ENCODE measurements around the gene HEMGN. TPM values are rescaled to one million over a fixed set of nuclear protein-coding genes. Genes with fewer than 3 reads are reported as not detected.

HEMGN gene
- total and polyA plus RNA-seq, 2 donors (not counting 1 experiment from before 2014, with no cell fraction given) = 0.06 TPM; not detected in 1

DNA sequence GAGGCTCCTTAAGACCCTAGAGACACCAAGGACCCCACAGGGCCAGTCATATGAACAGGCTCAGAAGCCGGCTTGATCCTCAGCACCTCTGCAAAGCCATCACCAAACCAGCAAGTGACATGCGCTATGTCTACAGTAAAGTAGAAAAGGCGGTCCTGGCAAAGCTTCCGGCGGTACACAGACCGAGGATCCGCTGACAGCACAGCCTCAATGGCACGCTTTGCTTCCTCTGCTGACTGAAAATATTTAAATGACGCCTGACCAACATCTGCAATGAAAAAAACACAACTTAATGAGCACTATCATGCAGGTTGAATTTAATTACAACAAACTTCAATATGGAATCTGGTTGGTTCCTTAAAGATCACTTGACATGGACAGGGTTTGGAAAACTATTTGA is 33.2 kb downstream of the HEMGN start:
- peaks cover 7% of the 10 kb centered on the region for H4K20me1 ChIP-seq (ENCODE audit: control insufficient read depth, insufficient read depth, low read length, poor library complexity, severe bottlenecking)
- DNase-seq (no peak), ATAC-seq (ENCODE audit: low read depth) (no peak)
- no peak overlapping the region for H3K9ac ChIP-seq (ENCODE audit: low read length)
- peaks cover 59% of the 10 kb centered on the region for H3K79me2 ChIP-seq (ENCODE audit: control insufficient read depth, insufficient read depth, low read length)
- Mint-ChIP-seq H3K27ac (peak overlapping the region; percentile 60), H3K4me1 (peaks cover 41% of the 10 kb centered on the region), H3K4me3 (no peak overlapping the region), H3K9me3 (ENCODE audit: insufficient read depth) (no peaks in the 10 kb centered on the region), H3K27me3 (no peaks in the 10 kb centered on the region)
- peaks cover 0 to 43% of the 10 kb centered on the region in 2 experiments for H3K36me3 ChIP-seq (replicated peaks in 1 of 2; ENCODE audit: control extremely low read depth in 1 of 2, control insufficient read depth in 1 of 2, extremely low read depth in 1 of 2, insufficient read depth in 2 of 2, low read length in 1 of 2)
- no peak overlapping the region for H3K4me2 ChIP-seq (replicated peaks; ENCODE audit: low read depth, low read length, poor library complexity, severe bottlenecking)
- H3K27ac ChIP-seq (ENCODE audit: low read length in 2 of 2) = no peak overlapping the region
- TF ChIP-seq CTCF (IDR thresholded peaks at IDR 0.05) (no peak), EZH2 (IDR thresholded peaks at IDR 0.05; ENCODE audit: borderline replicate concordance, insufficient read depth, low read depth, low read length, poor library complexity, severe bottlenecking) (no peak)
- ChIA-PET CTCF (interaction anchor here (0.6 to 4.1 kb wide), 2 partner anchors 16 to 166 kb away, joined by 3 to 24 read pairs; partner anchors contain the start of gene TRMO), POLR2A (no interaction called here)
- H3K4me3 ChIP-seq (ENCODE audit: control extremely low read depth in 1 of 5, extremely low read depth in 1 of 5, insufficient read depth in 1 of 5, low read depth in 2 of 5, low read length in 4 of 5) = no peak overlapping the region
- peaks cover 20 to 32% of the 10 kb centered on the region in 2 donors for H3K4me1 ChIP-seq (ENCODE audit: control insufficient read depth in 2 of 2, insufficient read depth in 2 of 2, low read length in 2 of 2)
- no peak overlapping the region for H2AFZ ChIP-seq (ENCODE audit: insufficient read depth, low read depth, low read length, poor library complexity, severe bottlenecking)
- WGBS (ENCODE audit: insufficient coverage) = 95% methylated on average over 8 of the region's 9 CpGs
- no peaks in the 10 kb centered on the region for H3K27me3 ChIP-seq (replicated peaks in 1 of 4; ENCODE audit: control extremely low read depth in 1 of 4, control insufficient read depth in 3 of 4, insufficient read depth in 4 of 4, low read length in 3 of 4)
- no peaks in the 10 kb centered on the region for H3K9me3 ChIP-seq (ENCODE audit: control extremely low read depth in 1 of 3, control insufficient read depth in 2 of 3, insufficient read depth in 1 of 3, low read length in 2 of 3)
- intact Hi-C loops (cut with micrococcal nuclease) = loop anchor here (5.0 kb wide), 1 partner anchor 207 kb away; the partner anchor contains the start of gene XPA

DNA sequence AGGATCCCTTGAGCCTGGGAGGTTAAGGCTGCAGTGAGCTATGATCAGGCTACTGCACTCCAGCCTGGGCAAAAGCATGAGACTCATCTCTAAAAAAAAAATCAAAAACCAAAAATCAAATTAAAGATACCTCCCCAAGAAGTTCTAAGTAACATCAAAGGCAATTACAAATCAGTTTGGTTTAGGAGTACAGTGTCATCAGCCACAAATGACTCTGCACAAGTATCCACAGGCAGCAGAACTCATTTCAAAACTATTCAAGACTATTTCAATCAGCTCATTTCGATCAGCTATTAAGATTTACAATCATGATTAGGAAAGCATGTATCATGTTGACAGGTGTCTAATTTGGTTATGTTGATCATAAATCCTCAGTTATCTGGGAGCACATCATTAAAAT is 34.8 kb downstream of the HEMGN start:
- intact Hi-C loops (cut with micrococcal nuclease) = loop anchor here (5.0 kb wide), 1 partner anchor 206 kb away; the partner anchor contains the start of gene XPA
- Mint-ChIP-seq H3K4me3 (no peak overlapping the region), H3K4me1 (peaks cover 34% of the 10 kb centered on the region)

More for the DNA sequence above, 34.8 kb downstream of the HEMGN start:
- ATAC-seq (ENCODE audit: low read depth) (no peak), DNase-seq (no peak)
- H3K27ac Mint-ChIP-seq = no peak overlapping the region
- Histone ChIP-seq H3K36me3 (replicated peaks in 1 of 2; ENCODE audit: control extremely low read depth in 1 of 2, control insufficient read depth in 1 of 2, extremely low read depth in 1 of 2, insufficient read depth in 2 of 2, low read length in 1 of 2) (peaks cover 0 to 30% of the 10 kb centered on the region in 2 experiments), H3K4me1 (ENCODE audit: control insufficient read depth in 2 of 2, insufficient read depth in 2 of 2, low read length in 2 of 2) (peaks cover 20 to 28% of the 10 kb centered on the region in 2 donors), H2AFZ (ENCODE audit: insufficient read depth, low read depth, low read length, poor library complexity, severe bottlenecking) (no peak overlapping the region), H4K20me1 (ENCODE audit: control insufficient read depth, insufficient read depth, low read length, poor library complexity, severe bottlenecking) (peaks cover 7% of the 10 kb centered on the region), H3K9ac (ENCODE audit: low read length) (no peak overlapping the region), H3K79me2 (ENCODE audit: control insufficient read depth, insufficient read depth, low read length) (peaks cover 62% of the 10 kb centered on the region), H3K4me2 (replicated peaks; ENCODE audit: low read depth, low read length, poor library complexity, severe bottlenecking) (no peak overlapping the region), H3K27ac (ENCODE audit: low read length in 2 of 2) (no peak overlapping the region), H3K9me3 (ENCODE audit: control extremely low read depth in 1 of 3, control insufficient read depth in 2 of 3, insufficient read depth in 1 of 3, low read length in 2 of 3) (no peaks in the 10 kb centered on the region), H3K4me3 (ENCODE audit: control extremely low read depth in 1 of 5, extremely low read depth in 1 of 5, insufficient read depth in 1 of 5, low read depth in 2 of 5, low read length in 4 of 5) (no peak overlapping the region), H3K27me3 (replicated peaks in 1 of 4; ENCODE audit: control extremely low read depth in 1 of 4, control insufficient read depth in 3 of 4, insufficient read depth in 4 of 4, low read length in 3 of 4) (no peaks in the 10 kb centered on the region)
- no CpG with 5 or more reads among the region's 1 CpG for WGBS (ENCODE audit: insufficient coverage)
- no peaks in the 10 kb centered on the region for H3K27me3 Mint-ChIP-seq
- CTCF ChIA-PET = interaction anchor here (0.6 to 4.8 kb wide), 4 partner anchors 12 to 1340 kb away, joined by 3 to 28 read pairs (median 14); partner anchors contain the start of gene TRMO
- POLR2A ChIA-PET = no interaction called here
- no peaks in the 10 kb centered on the region for H3K9me3 Mint-ChIP-seq (ENCODE audit: insufficient read depth)
- TF ChIP-seq EZH2 (IDR thresholded peaks at IDR 0.05; ENCODE audit: borderline replicate concordance, insufficient read depth, low read depth, low read length, poor library complexity, severe bottlenecking) (no peak), CTCF (IDR thresholded peaks at IDR 0.05) (no peak)
